NOMO-1 treated with dmso at 0.1 percent for 144 hours (cell line): Measurements from ENCODE around the gene PAPOLB.
"Not testable (repeated sequence)": the region's sequence is repeated elsewhere in the genome, so short reads cannot be mapped to it uniquely, and the experiment has no call there.

Experiments used
- DNase-seq: peaks from one replicate; lab custom pipeline; 2025; ENCODE audit not compliant: unreplicated experiment; lab: John Stamatoyannopoulos, UW

The PAPOLB gene

GRCh38 chr7:4861673-4862072 is at the start of gene PAPOLB:
Gene PAPOLB (minus strand): TSS chr7:4862030. CDS start chr7:4861810, 220 bp downstream.
- DNase-seq = no peak

DNA sequence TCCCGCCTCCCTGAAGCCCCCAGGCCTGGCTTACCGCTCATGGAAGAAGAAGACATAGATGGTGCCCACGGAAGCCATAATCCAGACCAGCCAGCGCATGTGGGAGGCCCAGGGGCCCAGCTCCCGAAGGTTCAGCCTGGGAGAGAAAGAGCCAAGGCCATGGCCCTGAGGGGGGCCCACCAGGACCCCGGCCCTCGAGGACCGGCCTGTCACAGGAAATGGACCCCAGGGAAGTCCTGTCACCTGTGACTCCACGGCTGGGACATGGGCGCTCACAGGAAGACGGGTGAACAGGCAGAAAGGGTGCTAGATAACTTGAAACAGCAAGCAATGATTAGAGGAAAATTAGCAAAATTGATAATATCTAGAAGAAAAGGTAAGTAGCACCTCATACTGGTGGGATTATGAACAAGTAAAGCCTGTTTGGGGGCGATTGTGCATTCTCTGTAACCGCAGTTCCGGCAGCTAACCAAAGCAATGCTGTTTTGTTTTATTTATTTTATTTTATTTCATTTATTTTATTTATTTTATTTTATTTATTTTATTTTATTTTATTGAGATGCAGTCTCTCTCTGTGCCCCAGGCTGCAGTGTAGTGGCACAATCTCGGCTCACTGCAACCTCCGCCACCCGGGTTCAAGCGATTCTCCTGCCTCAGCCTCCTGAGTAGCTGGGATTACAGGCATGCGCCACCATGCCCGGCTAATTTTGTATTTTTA is 49.4 kb upstream of the PAPOLB start:
- DNase-seq = no peak

GRCh38 chr7:4906682-4907081 is 44.9 kb upstream of the PAPOLB start:
- no peak for DNase-seq

GRCh38 chr7:4905171-4905570 is 43.3 kb upstream of the PAPOLB start:
- DNase-seq = no peak

GRCh38 chr7:4904346-4904745 is 42.5 kb upstream of the PAPOLB start:
- DNase-seq = no peak

- DNase-seq = no peak
Measured at GRCh38 chr7:4895766-4896165, 33.9 kb upstream of the PAPOLB start.

DNA sequence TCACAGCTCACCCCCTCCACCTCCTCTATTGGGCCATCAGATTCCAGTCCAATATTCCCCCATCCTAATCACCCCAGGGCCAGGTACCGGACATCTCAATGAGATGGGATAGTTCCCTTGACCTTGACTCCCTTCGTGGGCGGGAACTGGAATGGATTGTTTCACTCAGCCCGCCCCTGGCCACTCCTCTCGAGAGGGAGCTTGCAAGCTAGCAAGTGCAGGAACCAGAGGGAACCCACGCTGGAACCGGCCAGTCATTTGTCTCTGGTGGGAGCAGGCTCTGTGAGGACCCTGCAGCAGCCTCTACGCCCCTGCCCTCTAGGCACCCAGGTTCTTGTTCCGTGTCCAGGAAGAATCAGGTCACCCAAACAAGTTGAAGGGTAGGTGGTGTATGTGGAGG is 32.7 kb upstream of the PAPOLB start:
- no peak for DNase-seq

DNA sequence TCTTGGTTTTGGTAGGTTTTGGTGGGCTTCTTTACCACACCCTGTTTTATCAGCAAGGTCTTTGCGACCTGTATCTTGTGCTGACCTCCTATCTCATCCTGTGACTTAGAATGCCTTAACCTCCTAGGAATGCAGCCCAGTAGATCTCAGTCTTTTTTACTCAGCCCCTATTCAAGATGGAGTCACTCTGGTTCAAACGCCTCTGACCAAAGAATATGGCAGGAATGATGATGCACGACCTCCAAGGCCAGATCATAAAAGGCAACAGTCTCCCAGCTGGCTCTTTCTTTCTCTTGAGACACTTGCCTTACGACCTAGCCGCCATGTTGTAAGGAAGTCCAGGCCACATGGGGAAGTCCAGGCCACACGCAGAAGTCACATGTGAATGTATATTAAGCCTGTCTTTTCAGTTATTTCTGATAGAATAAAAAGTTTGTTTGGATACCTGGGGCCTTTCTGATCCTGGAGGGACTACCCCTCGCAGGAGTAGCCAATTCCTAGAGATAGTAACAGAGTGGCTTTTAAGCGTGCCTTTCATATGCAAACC is 32.2 kb upstream of the PAPOLB start:
- DNase-seq = no peak

GRCh38 chr7:4893188-4893587 is 31.4 kb upstream of the PAPOLB start:
- DNase-seq = not testable (repeated sequence)

GRCh38 chr7:4891522-4891921 is 29.7 kb upstream of the PAPOLB start:
- DNase-seq = not testable (repeated sequence)

DNA sequence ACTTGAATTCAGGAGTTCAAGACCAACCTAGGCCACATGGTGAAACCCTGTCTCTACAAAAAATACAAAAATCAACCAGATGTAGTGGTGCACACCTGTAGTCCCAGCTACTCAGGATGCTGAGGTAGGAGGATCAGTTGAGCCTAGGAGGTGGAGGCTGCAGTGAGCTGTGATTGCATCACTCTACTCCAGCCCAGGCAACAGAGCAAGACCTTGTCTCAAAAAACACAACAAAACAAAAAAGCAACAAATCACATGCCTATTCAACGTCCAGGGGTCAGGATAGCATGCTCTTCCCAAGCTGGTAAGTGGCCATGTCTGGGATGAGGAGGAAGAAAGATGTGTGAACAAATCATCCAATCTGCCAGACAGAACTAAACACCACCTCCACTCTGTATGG is 27.9 kb upstream of the PAPOLB start:
- DNase-seq = no peak

DNA sequence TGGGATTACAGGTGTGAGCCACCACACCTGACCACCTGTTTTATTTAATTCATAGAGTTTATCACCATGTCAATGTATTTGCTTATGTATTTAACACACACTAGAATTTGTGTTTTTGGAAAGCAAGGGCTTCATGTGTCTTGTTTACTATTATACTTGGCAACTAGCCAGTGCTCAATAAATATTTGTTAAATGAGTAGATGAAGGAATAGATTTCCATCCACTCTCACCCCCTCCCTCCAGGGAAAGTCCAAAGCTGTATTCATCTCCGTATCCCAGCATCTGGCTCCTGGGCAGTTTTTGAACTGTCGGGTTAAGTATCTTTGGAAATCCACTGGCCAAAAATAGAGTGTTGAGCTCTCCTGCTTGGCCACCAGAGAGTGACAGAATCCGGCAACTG is 26.3 kb upstream of the PAPOLB start:
- no peak for DNase-seq

DNA sequence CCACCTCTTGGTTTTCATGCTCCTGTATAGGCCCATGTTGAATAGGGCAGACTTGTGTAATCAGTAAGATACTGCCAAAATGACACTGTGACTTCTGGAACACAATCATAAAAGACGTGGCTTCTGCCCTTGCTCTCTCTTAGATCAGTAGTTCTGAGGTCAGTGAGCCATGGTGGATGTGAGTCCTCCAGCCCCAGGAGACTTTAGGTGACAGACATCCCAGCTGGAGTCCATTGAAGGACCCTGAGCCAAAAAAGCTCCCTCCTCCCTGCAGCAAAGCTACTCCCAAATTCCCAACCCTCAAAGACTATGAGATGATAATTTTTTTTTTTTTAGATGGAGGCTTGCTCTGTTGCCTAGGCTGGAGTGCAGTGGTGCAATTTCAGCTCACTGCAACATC is 24.8 kb upstream of the PAPOLB start:
- DNase-seq = no peak

DNA sequence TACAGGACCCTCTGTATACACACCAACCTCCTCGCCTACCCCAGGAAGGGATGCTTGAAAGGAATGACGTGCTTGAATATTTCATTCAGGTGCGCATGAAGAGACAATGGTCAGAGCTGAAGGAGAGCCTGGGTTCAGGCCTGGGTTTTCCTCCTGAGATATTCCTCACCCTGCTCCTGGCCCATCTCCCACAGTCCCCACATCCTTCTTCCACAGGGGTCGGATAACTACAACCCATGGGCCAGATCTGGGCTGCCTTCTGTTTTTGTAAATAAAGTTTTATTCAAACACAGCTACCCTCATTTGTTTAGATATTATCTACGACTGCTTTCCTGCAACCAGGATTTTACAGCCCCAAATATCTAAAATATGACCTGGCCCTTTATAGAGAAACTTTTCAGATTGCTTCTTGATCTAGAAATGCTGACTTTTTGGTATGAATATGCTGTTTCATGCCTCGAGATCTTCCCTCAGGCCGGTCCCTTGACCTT is 23.5 kb upstream of the PAPOLB start:
- no peak for DNase-seq

GRCh38 chr7:4884164-4884563 is 22.3 kb upstream of the PAPOLB start:
- no peak for DNase-seq

DNA sequence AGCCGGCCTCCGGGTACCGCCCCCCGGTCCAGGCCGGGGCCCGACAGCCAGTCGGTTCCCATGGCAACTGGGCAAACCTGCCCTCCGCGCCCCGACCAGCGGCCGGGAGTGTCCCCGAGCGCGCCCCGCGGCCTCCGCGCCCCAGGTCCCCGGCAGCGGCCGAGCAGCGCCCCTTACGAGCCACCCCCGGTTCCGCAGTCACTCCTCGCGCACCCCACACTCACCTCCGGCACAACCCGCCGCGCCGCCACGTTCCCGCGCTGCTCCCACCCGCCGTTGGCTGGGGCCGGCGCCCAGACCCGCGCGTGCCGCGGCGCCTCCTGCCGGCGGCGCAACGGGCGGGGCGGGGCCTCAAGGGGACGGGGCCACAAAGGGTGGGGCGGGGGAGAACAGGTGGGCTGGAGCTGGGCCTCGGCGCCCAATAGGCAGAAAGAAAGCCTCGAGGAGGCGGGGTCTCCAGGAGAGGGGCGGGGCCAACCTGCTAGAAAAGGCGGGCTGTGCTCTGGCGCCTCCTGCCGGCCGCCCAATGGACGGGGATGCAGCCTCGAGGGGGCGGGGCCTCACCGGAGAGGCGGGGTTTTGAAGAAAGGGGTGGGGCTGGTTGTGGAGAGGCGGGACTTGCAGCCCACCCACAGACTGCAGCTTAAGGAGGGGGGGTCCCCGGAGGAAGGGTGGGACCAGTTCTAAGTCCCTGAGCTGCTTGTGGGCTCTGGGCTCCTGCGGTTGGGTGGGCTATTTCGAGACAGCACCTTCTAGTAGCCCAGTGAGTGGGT is 21.7 kb upstream of the PAPOLB start, which contains the start of gene RADIL:
TSS of gene RADIL (minus strand) at position 345 of the 773 bp plus-strand sequence. CDS start 5,577 bp downstream, outside the sequence.
- peak; percentile 45 for DNase-seq

GRCh38 chr7:4883033-4883371 is 21.2 kb upstream of the PAPOLB start:
- DNase-seq = no peak

- DNase-seq = no peak
Measured at GRCh38 chr7:4882169-4883032, 20.6 kb upstream of the PAPOLB start.

- no peak for DNase-seq
Measured at GRCh38 chr7:4880218-4880617, 18.4 kb upstream of the PAPOLB start.

- DNase-seq = no peak
Measured at GRCh38 chr7:4879396-4880081, 17.7 kb upstream of the PAPOLB start.
